Measurements from ENCODE around the gene GSTM2.

Gene GSTM2

GRCh38 chr1:109718495-109718894 is 50.6 kb downstream of the GSTM2 start:
- FAIRE-seq: no peak

- FAIRE-seq: no peak
These were observed 51.5 kb downstream of the GSTM2 start for GRCh38 chr1:109719337-109719837.

DNA sequence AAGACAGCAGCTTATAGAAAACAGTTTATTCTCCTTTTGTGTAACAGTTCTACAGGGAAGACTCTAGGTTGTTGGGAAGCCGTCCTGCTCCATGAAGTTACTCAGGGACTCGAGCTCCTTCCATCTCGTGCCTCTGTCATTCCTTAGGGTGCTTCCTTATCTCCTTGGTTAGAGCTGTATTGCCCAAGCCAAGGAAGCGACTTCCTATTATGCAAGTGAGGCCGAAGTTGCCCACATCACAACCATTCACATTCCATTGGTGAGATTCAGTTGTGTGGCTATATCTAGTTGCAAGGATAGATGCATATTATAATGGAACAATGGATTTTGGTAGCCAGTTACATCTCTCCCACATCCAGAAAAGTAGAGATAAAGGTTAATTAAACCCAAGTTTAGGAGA is 53.2 kb downstream of the GSTM2 start:
- no peak for FAIRE-seq

- no peak for FAIRE-seq
These were observed 54.1 kb downstream of the GSTM2 start for GRCh38 chr1:109721971-109722370.

DNA sequence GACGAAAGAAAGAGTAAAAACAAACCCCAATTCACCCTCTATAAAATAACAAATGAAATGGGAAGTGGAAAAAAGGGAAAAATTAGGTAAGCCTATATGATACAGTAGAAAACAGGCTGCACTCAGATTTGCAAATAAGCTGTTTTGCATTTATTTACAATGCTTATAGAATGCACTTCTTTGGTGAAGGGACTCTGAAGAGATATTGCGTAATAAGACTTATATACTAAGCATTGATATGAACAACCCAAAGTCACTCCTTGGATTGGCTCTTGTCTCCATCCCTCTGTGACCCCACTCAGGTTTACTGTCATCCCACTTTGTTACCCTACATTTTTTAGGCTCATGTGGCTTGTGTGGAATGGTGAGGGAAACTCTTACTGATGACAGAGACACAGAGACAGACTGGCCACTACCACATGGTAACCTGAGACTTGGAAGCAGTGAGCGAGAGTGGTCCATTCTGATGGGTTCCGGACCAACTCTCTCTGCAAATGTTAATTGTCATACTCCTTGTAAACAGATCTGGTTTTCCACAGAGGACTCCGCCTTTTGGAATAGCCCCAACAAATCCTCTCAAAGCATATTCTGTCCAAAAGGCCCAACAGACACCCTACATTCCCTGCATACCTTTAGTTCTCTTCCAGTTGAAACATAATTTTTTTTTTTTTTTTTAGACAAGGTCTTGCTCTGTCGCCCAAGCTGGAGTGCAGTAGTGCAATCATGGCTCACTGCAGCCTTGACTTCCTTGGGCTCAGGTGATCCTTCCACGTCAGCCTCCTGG is 55.2 kb downstream of the GSTM2 start:
- FAIRE-seq: no peak
